HT-29 (cell line): ENCODE measurements around the gene MYCBP2. TPM values are rescaled to one million over a fixed set of nuclear protein-coding genes. Genes with fewer than 3 reads are reported as not detected.

Experiments
- total RNA-seq: library from RNA; depleted of rRNA; stranded (reverse); fragments of >200 nt; shearing (Covaris generic); gene quantifications from 2 replicates; pipeline ENCODE4 v1.2.3, GENCODE V29; 2014; rRNA removed

MYCBP2 gene
- total RNA-seq, 1 experiment from 2014 or later: 54.9 TPM

Other genes starting within 250 kb of the MYCBP2 start
- gene SCEL, start 208.6 kb upstream of the MYCBP2 start, total RNA-seq: 2.1 and 3.9 TPM in 2 replicates